HG03095 (cell line): ENCODE results near the gene RCBTB2.
A peak's percentile ranks its signal among the peaks of the same experiment; 100 is the strongest.

Experiments used
- ATAC-seq: cut with Tn5 transposase; IDR thresholded peaks from one replicate; pipeline ENCODE4 v1.9.1; 2021; ENCODE audit warnings: moderate library complexity; ENCODE audit not compliant: unreplicated experiment

Gene RCBTB2

DNA sequence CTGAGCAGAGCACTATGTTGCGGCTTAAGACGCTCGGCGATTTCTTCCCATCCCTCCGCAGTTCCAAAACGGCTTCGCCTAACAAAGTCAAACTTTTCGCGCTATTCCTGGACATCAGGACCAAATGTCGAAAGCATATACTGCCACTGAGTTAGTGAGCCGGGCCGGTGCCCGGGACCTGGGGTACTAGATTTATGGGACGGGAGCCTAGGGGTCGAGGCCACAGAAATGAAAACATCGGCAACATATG lies 699 bp downstream of the RCBTB2 start:
- ATAC-seq = peak; percentile 3

DNA sequence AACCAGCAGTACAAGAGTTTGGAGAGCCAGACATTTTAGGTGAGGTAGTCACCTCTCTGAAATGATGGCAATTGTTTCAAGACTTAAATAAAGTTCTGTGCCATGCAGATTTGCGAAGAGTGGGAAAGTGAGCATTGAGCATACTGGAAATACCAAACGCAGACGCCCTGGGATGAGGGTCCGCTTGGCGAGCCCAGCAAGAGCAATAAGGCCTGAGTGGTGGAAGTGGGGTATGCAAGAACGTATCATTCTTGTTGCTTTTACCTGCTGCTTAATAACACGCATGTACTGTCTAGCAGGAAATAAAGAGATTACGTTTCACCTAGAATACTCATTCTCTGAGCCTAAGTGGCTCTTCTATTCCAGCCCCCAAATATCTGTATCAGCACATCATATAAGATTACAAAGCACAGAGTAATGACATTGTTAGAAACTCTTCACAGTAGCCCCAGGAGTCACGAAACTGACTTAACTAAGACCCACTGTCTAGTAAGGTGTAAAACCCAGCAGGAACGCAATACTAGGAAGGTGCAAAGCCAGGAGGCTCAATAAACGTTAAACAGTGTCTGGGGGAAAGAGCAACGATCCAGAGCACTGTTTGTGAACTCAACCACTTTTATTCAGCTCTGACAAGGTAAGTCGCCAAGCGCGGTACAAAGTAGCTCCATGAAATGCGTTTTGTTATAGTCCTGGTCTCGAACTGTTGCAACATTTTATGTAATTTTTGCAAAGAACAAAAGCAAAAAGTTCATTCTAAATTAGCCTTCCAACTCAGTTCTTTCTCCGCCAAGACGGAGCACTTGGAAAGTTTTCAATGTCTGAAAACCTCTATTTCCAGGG lies 1.2 kb downstream of the RCBTB2 start:
- no peak for ATAC-seq

DNA sequence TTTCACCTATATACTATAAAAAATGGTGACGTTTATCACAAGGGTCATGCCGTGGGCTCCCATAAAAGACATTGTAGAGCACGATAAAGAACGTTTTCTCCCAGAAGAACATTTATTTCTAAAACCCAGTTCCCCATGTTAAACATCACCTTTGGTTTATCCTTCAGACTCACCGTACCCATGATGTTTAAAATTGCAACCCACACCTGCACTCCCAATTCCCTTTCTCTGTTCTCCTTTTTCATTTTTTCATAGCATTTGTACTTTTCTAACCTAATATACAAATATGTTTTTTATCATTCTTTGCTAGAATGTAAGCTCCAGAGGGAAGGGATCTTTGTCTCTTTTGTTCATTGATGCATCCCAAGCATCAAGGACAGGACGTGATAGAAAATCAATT lies 2.0 kb downstream of the RCBTB2 start:
- ATAC-seq = no peak

- no peak for ATAC-seq
Observed at GRCh38 chr13:48528720-48529119, 4.2 kb downstream of the RCBTB2 start.

- no peak for ATAC-seq
Observed at GRCh38 chr13:48527955-48528354, 4.9 kb downstream of the RCBTB2 start.

DNA sequence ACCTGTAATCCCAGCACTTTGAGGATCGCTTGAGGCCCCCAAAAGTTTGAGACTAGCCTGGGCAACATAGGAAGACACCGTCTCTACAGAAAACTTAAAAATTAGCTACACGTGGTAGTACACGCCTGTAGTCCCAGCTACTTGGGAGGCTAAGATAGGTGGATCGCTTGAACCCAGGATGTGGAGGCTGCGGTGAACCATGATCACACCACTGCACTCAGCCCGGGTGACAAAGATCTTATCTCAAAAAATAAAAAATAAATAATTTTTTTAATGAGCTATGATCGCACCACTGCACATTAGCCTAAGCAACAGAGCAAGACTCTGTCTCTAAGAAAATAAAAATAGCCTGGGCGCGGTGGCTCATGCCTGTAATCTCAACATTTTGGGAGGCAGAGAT lies 6.6 kb downstream of the RCBTB2 start:
- ATAC-seq = no peak

DNA sequence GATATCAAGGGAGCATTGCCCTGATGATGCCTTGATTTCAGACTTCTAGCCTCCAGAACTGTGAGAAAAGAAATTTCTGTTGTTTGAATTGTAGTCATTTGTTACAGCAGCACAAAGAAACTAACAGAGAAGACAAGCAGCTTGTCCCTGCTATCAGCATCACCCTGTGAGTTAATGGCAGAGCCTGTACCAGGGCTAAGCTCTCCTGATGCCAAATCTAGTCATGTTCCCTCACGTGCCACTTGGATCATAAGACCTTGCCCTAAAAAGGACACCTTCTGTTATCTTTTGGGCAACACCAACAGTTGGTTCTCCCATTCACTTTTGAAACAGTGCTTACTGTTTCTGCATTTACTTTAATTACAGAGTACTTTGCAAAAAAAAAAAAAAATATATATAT lies 14.8 kb downstream of the RCBTB2 start:
- no peak for ATAC-seq

GRCh38 chr13:48515732-48516131 lies 17.1 kb downstream of the RCBTB2 start:
- no peak for ATAC-seq

DNA sequence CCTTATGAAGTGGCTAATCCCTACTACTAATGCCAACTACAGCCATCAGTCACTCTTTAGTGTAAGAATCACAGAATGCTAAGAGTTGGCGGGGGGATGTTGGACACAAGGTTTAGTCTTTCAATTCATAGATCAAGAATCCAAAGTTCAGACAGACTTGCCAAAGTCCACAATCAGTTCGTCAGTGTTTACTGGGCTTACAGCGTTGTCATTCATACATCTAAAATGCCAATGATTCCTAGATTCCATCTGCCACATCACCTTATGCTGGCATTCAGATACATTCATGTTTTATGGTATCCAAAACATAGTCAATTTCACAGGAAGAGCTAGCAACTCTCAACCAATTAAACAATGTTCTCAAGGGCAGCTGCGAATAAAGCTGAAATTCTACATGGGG lies 18.1 kb downstream of the RCBTB2 start:
- ATAC-seq = no peak

DNA sequence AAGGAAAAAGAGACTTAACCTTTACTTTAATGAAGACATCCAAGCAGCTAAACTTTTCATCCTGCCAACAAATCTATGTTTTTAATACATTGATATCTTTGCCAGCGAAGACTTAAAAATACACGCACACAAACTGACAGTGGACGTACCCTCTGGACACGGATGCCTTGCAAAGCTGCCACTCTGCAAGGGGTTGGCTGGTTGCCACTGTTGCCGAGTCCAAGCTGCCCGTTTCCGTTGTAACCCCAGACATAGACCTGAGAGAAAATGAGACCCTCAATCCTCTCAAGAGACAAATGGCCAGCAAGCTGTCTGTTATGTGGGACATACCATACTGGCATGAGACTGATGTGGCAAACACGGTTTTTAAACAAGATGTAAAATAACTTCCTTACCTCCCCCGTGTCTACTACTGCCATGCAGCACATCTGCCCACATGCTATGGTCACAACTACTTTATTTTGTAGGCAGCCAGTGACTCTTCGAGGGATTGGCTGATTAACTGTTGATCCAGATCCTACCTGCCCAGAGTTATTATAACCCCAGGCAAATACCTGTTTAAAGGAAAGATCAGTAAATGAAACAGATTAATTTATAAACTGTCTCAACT lies 21.2 kb downstream of the RCBTB2 start:
- no peak for ATAC-seq

DNA sequence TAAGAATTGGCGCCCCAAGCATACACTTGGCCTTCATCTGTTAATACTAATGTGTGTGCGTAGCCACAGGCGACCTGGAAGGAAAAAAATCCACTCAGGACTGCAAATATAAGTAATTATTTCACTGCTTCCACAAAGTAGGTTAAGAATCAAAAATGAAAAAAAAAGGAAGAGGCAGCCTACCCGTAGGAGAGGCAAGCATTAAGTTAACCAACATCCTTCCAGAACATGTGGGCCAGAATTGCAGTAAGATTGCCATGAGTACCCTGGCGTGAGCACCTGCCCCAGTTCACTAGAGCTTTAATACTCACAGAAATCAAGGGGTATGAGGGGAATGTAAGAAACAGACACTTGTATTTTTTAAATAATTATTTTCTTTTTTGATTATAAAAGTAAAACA lies 22.2 kb downstream of the RCBTB2 start:
- ATAC-seq = no peak

DNA sequence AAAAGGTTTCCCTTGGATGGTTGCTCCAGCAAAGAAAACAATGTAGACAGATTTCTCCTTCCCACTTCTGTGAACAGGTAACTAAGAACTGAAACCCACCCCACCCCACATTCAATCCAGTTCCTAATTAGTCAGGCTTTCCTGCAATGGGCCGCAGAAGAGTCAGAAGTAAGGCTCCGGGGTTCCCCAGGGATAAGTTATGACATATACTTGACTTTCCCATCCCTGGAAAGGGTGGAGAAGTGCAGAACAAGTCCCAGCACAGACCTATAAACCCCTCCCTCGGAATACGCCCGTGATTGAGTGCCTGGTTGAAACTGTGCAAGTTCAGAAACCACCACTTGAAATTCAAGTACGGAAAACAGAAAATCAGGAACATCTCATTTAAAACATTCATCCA lies 24.9 kb downstream of the RCBTB2 start:
- ATAC-seq = no peak

- no peak for ATAC-seq
Observed at GRCh38 chr13:48507021-48507420, 25.9 kb downstream of the RCBTB2 start.

GRCh38 chr13:48506092-48506701 lies 26.7 kb downstream of the RCBTB2 start:
- ATAC-seq = peak; percentile 24

DNA sequence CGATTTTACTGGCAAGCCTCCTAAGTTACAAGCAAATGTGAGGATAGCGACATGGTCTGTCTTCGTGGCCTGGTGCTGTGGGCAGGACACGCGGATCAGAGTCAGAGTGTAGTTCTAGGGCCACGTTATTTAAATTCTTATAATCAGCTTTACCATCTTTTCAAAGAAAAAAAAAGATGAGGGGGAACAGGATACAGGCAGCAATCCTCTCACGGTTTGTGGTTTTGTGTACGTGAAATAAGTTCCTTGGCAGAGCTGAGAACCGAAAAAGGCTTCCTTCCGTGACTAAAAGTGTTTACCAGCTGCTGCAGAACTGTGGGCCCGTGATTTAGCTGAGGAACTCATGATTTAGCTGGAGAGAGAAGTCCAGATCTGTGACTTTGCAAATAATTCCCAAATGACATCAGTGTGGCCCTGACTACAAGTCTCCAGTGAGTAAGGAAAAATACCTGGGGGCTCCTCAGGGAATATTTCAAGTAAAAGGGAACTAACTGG lies 27.2 kb downstream of the RCBTB2 start:
- ATAC-seq = peak; percentile 68

- ATAC-seq = no peak
Observed at GRCh38 chr13:48505012-48505411, 27.9 kb downstream of the RCBTB2 start.

GRCh38 chr13:48504606-48505005 lies 28.3 kb downstream of the RCBTB2 start:
- no peak for ATAC-seq

DNA sequence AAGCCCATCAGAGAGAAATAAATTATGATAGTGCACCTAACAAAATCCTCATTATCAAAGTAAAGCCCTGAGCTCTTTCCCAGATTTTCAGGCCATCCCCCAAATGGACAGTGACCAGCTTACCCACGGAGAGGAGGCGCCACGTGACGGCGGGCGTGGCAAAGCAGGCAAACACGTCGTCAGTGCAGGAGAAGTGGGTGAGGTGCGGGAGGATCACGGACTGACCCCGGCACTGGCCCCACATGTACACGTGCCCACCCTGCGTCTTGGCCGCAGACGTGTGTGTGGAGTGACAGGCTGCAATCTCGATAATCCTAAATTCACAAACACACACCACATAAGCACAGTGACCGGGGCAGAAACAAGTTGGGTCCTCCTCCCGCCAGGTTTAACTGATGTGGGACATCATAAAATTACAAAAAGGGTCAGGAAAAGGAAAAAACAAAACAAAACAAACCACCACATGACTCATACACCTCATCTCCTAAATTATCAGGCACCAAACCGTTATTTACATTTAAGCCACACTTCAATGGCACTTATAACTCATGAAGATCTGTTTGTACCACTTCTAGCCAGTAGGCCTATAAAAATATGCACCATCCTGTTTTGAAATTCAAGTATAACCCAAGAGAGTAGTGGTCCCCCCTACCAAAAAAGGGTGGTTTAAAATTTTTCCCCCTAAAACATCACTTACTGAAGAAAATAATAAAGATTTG lies 30.1 kb downstream of the RCBTB2 start:
- ATAC-seq = no peak

DNA sequence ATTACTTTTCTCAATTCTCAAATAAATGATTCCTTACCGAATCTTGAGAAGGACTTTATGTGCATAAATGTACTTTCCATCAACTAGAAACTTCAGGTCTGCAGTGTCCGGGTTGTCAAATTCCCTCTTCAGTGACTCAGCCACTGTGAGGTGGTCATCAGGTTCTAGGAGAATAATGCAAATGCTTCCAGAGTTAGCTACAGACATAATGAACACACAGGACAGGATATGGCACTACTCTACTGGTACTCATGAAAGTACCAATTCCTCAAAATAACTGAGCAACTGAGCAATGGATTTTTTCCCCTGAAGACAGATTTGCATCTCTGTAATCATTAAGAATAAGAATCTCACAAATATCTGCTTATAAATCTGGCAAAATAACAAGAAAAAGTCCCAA lies 31.2 kb downstream of the RCBTB2 start:
- peak; percentile 31 for ATAC-seq

DNA sequence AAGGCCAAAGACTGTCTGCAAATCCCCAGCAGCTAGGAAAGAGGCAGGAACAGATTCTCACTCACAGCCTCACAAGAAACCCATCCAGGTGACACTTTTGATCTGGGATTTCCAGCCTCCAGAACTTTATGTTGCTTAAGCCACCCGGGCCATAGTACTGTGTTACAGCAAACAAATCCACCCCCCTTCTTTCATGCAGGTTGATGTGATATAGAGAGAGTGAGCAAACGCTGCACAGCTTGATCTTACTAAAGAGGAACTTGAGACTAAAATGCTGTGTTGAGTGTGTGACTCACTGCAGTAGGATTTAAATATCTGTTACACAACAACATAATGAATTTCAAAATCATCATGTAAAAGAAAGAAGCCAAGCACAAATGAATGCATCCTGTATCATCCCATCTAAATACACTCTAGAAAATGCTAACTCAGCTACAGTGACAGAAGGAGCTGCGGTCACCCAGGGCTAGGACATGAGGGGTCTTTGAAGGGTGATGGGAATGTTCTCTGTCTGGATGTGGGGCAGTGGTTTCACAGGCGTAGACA lies 32.2 kb downstream of the RCBTB2 start:
- ATAC-seq = peak; percentile 35

GRCh38 chr13:48497669-48498068 lies 35.2 kb downstream of the RCBTB2 start:
- no peak for ATAC-seq
